Lower leg skin (tissue), 3 donors: ENCODE data around the gene CEP97.

Source experiments
- POLR2A ChIP-seq, 2 donors: fragments of 450-650 bp; IDR thresholded peaks; one replicate each; pipeline ENCODE4 v1.6.1; 2016 to 2017; ENCODE audit warnings: antibody characterized with exemption in 2 of 2, mild to moderate bottlenecking in 1 of 2, moderate library complexity in 1 of 2
- TF ChIP-seq, protein P1 (sequence below), 3 donors: fragments of 450-650 bp; IDR thresholded peaks; one replicate each; pipeline ENCODE4 v1.5.1; 2016; ENCODE audit warnings: antibody characterized with exemption in 3 of 3, mild to moderate bottlenecking in 3 of 3, moderate library complexity in 2 of 3

DNA sequence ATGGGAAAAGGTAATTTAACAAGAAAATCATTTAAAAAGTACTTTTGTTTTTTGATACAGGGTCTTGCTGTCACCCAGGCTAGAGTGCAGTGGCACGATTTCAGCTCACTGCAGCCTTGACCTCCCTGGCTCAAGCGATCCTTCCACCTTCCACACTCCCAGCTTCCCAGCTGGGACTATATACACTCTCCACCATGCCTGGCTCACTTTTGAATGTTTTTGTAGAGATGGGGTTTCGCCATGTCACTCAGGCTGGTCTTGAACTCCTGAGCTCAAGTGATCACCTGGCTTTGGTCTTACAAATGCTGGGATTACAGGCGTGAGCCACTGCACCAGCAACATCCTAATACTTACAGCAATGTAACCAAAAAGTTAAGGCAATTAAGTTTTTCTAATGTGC lies 43.9 kb upstream of the CEP97 start:
- no peak for TF ChIP-seq POLR2A (IDR thresholded peaks at IDR 0.05)
- TF ChIP-seq, protein P1, sequence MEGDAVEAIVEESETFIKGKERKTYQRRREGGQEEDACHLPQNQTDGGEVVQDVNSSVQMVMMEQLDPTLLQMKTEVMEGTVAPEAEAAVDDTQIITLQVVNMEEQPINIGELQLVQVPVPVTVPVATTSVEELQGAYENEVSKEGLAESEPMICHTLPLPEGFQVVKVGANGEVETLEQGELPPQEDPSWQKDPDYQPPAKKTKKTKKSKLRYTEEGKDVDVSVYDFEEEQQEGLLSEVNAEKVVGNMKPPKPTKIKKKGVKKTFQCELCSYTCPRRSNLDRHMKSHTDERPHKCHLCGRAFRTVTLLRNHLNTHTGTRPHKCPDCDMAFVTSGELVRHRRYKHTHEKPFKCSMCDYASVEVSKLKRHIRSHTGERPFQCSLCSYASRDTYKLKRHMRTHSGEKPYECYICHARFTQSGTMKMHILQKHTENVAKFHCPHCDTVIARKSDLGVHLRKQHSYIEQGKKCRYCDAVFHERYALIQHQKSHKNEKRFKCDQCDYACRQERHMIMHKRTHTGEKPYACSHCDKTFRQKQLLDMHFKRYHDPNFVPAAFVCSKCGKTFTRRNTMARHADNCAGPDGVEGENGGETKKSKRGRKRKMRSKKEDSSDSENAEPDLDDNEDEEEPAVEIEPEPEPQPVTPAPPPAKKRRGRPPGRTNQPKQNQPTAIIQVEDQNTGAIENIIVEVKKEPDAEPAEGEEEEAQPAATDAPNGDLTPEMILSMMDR (IDR thresholded peaks at IDR 0.05): no peak
